ENCODE data around the gene PNPLA7. TPM values are rescaled to one million over a fixed set of nuclear protein-coding genes. Genes with fewer than 3 reads are reported as not detected.

The PNPLA7 gene
- total and polyA plus RNA-seq, 2 of the 13 experiments (the other 11 are each of a cell fraction or from before 2014, with no cell fraction given), result 0.42 to 1.5 TPM

DNA sequence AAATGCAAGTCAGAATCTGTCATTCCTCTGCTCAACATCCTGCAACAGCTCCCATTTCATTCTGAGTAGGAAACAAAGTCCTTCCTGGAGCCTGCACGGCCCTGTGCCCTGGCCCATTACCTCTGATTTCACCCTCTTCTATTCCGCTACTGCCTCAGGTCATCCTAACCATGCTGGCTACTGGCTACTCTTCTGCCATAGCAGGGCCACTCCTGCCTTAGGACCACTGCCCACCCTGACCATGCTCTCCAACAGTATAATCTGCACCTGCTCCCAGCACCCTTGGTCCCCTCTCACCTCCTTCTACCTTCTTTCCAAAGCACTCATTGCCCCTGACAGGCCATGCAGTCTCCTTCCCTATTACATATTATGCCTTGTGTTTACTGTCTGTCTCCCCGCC lies 20.4 kb upstream of the PNPLA7 start:
- WGBS (ENCODE audit: low lambda C conversion rate), result 98% methylated on average over 3 of the region's 3 CpGs
- FAIRE-seq (no peak), ATAC-seq (no peak), DNase-seq (ENCODE audit: low spot score) (no peak)
- Histone ChIP-seq H3K27me3 (ENCODE audit: control insufficient read depth in 1 of 2, insufficient read depth in 2 of 2, low read length in 2 of 2) (no peaks in the 10 kb centered on the region), H3K4me3 (replicated peaks in 1 of 3; ENCODE audit: insufficient read depth in 1 of 3, low read depth in 2 of 3, low read length in 3 of 3) (no peak overlapping the region), H3K9ac (ENCODE audit: insufficient read depth, low read depth, low read length) (no peak overlapping the region), H3K4me1 (ENCODE audit: insufficient read depth, low read length) (no peaks in the 10 kb centered on the region), H2AFZ (ENCODE audit: low read length) (no peak overlapping the region), H3K9me3 (ENCODE audit: low read length) (no peaks in the 10 kb centered on the region), H3K79me2 (ENCODE audit: insufficient read depth, low read length) (peaks cover 11% of the 10 kb centered on the region), H3K27ac (ENCODE audit: extremely low read length, insufficient read depth, low read length) (no peak overlapping the region), H4K20me1 (ENCODE audit: insufficient read depth, low read length) (no peaks in the 10 kb centered on the region), H3K36me3 (replicated peaks in 1 of 2; ENCODE audit: control insufficient read depth in 1 of 2, insufficient read depth in 2 of 2, low read length in 2 of 2) (peaks cover 13 to 44% of the 10 kb centered on the region in 2 experiments; a peak in 4 of 5 replicates), H3K4me2 (ENCODE audit: low read depth, low read length) (no peak overlapping the region)
- in situ Hi-C loops (cut with HindIII; ENCODE audit: extremely low pct_ligation_motif_present, low pct_unique_long_range_greater_than_20kb) (no loop called here), intact Hi-C loops (cut with micrococcal nuclease; ENCODE audit: unreplicated experiment) (no loop called here)
- ChIA-PET POLR2A (no interaction called here), CTCF (ENCODE audit: low intra/inter-chr PET ratio, low total read pairs) (no interaction called here)
- no TSS peak for BruUV-seq (replicated peaks)
- no peak for TF ChIP-seq MXD4 (CRISPR knock-in tag; IDR thresholded peaks at IDR 0.05)
- TF ChIP-seq ZBTB38 (CRISPR knock-in tag; IDR thresholded peaks at IDR 0.05), result no peak
- TF ChIP-seq, protein P1, sequence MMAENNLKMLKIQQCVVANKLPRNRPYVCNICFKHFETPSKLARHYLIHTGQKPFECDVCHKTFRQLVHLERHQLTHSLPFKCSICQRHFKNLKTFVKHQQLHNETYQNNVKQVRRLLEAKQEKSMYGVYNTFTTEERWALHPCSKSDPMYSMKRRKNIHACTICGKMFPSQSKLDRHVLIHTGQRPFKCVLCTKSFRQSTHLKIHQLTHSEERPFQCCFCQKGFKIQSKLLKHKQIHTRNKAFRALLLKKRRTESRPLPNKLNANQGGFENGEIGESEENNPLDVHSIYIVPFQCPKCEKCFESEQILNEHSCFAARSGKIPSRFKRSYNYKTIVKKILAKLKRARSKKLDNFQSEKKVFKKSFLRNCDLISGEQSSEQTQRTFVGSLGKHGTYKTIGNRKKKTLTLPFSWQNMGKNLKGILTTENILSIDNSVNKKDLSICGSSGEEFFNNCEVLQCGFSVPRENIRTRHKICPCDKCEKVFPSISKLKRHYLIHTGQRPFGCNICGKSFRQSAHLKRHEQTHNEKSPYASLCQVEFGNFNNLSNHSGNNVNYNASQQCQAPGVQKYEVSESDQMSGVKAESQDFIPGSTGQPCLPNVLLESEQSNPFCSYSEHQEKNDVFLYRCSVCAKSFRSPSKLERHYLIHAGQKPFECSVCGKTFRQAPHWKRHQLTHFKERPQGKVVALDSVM (CRISPR knock-in tag; IDR thresholded peaks at IDR 0.05), result no peak
- no peak for TF ChIP-seq ZNF383 (CRISPR knock-in tag; IDR thresholded peaks at IDR 0.05; ENCODE audit: borderline replicate concordance)
- no peak for TF ChIP-seq HOXA5 (CRISPR knock-in tag; IDR thresholded peaks at IDR 0.05)
- TF ChIP-seq PHF21A (CRISPR knock-in tag; IDR thresholded peaks at IDR 0.05), result no peak
- TF ChIP-seq JUND (CRISPR knock-in tag; IDR thresholded peaks at IDR 0.05), result no peak
- no peak for TF ChIP-seq RARA (CRISPR knock-in tag; IDR thresholded peaks at IDR 0.05)
- no peak for TF ChIP-seq FOXK1 (CRISPR knock-in tag; IDR thresholded peaks at IDR 0.05; ENCODE audit: borderline replicate concordance, low read depth)
- TF ChIP-seq HCFC1 (IDR thresholded peaks at IDR 0.05; ENCODE audit: low read depth, low read length), result no peak

Data from HepG2 (cell line).